Mesenchymal stem cell (in vitro differentiated cells and primary cell): ENCODE data around the gene POFUT2.

Experiments
- DNase-seq: peaks from one replicate; pipeline ENCODE4 v3.0.0-alpha.2; 2013
- H2AFZ ChIP-seq: one replicate; pipeline ENCODE4 v1.6.1; 2013; ENCODE audit warnings: low read depth, mild to moderate bottlenecking, control low read depth, inconsistent platforms, low read length, moderate library complexity
- H2AK5ac ChIP-seq: 2 replicates; pipeline ENCODE4 v1.6.1; 2013; ENCODE audit warnings: low read length, moderate library complexity, mild to moderate bottlenecking, inconsistent platforms; ENCODE audit not compliant: severe bottlenecking
- H2BK120ac ChIP-seq: one replicate; pipeline ENCODE4 v1.6.1; 2013; ENCODE audit warnings: low read depth, mild to moderate bottlenecking, inconsistent platforms, low read length, moderate library complexity
- H2BK12ac ChIP-seq, 2 experiments: one replicate each; pipeline ENCODE4 v1.6.1; 2013; ENCODE audit warnings: inconsistent platforms in 2 of 2, low read length in 2 of 2, mild to moderate bottlenecking in 2 of 2, moderate library complexity in 2 of 2, control low read depth in 1 of 2
- H2BK15ac ChIP-seq: one replicate; pipeline ENCODE4 v1.6.1; 2013; ENCODE audit warnings: mild to moderate bottlenecking, low read depth, inconsistent platforms; ENCODE audit not compliant: poor library complexity, severe bottlenecking
- H2BK5ac ChIP-seq: 2 replicates; pipeline ENCODE4 v1.6.1; 2013; ENCODE audit warnings: low read depth, mild to moderate bottlenecking, low read length, control low read depth, inconsistent platforms; ENCODE audit not compliant: poor library complexity, severe bottlenecking
- H3K14ac ChIP-seq, 2 experiments: one replicate each; pipeline ENCODE4 v1.6.1; 2013; ENCODE audit warnings: inconsistent platforms in 2 of 2, low read length in 2 of 2, control low read depth in 1 of 2, mild to moderate bottlenecking in 1 of 2, moderate library complexity in 1 of 2
- H3K18ac ChIP-seq, 2 experiments: one replicate each; pipeline ENCODE4 v1.6.1; 2013; ENCODE audit warnings: inconsistent platforms in 2 of 2, low read length in 2 of 2, control low read depth in 1 of 2, low read depth in 1 of 2, mild to moderate bottlenecking in 1 of 2
- H3K23ac ChIP-seq, 2 experiments: one replicate each; pipeline ENCODE4 v1.6.1; 2013; ENCODE audit warnings: inconsistent platforms in 2 of 2, low read length in 2 of 2, mild to moderate bottlenecking in 2 of 2, moderate library complexity in 2 of 2, control low read depth in 1 of 2
- H3K27ac ChIP-seq: 2 replicates; pipeline ENCODE4 v1.5.1; 2013; ENCODE audit warnings: mild to moderate bottlenecking, moderate library complexity, low read length, control low read depth, inconsistent platforms; ENCODE audit not compliant: poor library complexity, severe bottlenecking
- H3K27me3 ChIP-seq, 2 experiments: 2 replicates each; pipeline versions ENCODE4 v1.6.1 to v1.7.0; 2013; ENCODE audit warnings: low read length in 2 of 2, mild to moderate bottlenecking in 2 of 2, moderate library complexity in 2 of 2, control low read depth in 1 of 2, inconsistent platforms in 1 of 2; ENCODE audit not compliant: control insufficient read depth in 1 of 2, insufficient read depth in 1 of 2
- H3K36me3 ChIP-seq, 2 experiments: 2 replicates each; pipeline versions ENCODE4 v1.6.1 to v1.7.0; 2013; ENCODE audit warnings: low read length in 2 of 2, control low read depth in 1 of 2, inconsistent platforms in 1 of 2, low read depth in 1 of 2, mild to moderate bottlenecking in 1 of 2; ENCODE audit not compliant: insufficient read depth in 2 of 2, control insufficient read depth in 1 of 2
- H3K4ac ChIP-seq, 2 experiments: one replicate each; pipeline ENCODE4 v1.6.1; 2013; ENCODE audit warnings: inconsistent platforms in 2 of 2, low read length in 2 of 2, mild to moderate bottlenecking in 2 of 2, moderate library complexity in 2 of 2, control low read depth in 1 of 2, low read depth in 1 of 2
- H3K4me1 ChIP-seq: 2 replicates; pipeline ENCODE4 v1.6.1; 2013; ENCODE audit warnings: low read depth, low read length, control low read depth; ENCODE audit not compliant: control insufficient read depth, insufficient read depth
- H3K4me2 ChIP-seq: 2 replicates; pipeline ENCODE4 v1.6.1; 2013; ENCODE audit warnings: low read length, mild to moderate bottlenecking, inconsistent platforms; ENCODE audit not compliant: poor library complexity, severe bottlenecking
- H3K4me3 ChIP-seq, 2 experiments: 2 replicates each; pipeline versions ENCODE4 v1.5.1 to v1.7.0; 2013; ENCODE audit warnings: low read length in 2 of 2, mild to moderate bottlenecking in 2 of 2, control low read depth in 1 of 2, low read depth in 1 of 2; ENCODE audit not compliant: insufficient read depth in 1 of 2
- H3K79me1 ChIP-seq: replicated peaks from 2 replicates; pipeline ENCODE4 v1.6.1; 2013; ENCODE audit warnings: mild to moderate bottlenecking, control low read depth, low read length, inconsistent platforms; ENCODE audit not compliant: poor library complexity, severe bottlenecking
- H3K9ac ChIP-seq: 2 replicates; pipeline ENCODE4 v1.7.0; 2013; ENCODE audit warnings: mild to moderate bottlenecking, low read length, moderate library complexity
- H3K9me3 ChIP-seq: 2 replicates; pipeline ENCODE4 v1.7.0; 2013; ENCODE audit warnings: mild to moderate bottlenecking, low read length; ENCODE audit not compliant: control insufficient read depth
- H4K8ac ChIP-seq: one replicate; pipeline ENCODE4 v1.6.1; 2013; ENCODE audit warnings: inconsistent platforms, mild to moderate bottlenecking, low read length, moderate library complexity
- H4K91ac ChIP-seq: one replicate; pipeline ENCODE4 v1.6.1; 2013; ENCODE audit warnings: mild to moderate bottlenecking, low read length, inconsistent platforms
- WGBS: methylation state at CpG from one replicate; pipeline ENCODE4 v1.1.7; 2013; ENCODE audit warnings: mixed read lengths; 5-methylcytosine and 5-hydroxymethylcytosine counted together

The POFUT2 gene

GRCh38 chr21:45253633-45254459, 33.8 kb downstream of the POFUT2 start:
- H3K4me1 ChIP-seq = peaks cover 33% of the 10 kb centered on the region
- H3K9ac ChIP-seq = no peak overlapping the region
- H2AFZ ChIP-seq = no peak overlapping the region
- no peak overlapping the region for H4K8ac ChIP-seq
- no peak overlapping the region for H3K4me2 ChIP-seq
- no peak overlapping the region for H2BK12ac ChIP-seq
- no peak for DNase-seq
- H3K27me3 ChIP-seq = peaks cover 0 to 59% of the 10 kb centered on the region in 2 experiments
- H3K36me3 ChIP-seq = no peaks in the 10 kb centered on the region
- peaks cover 6% of the 10 kb centered on the region for H3K9me3 ChIP-seq
- WGBS = 94% methylated on average over 26 of the region's 28 CpGs
- H2BK120ac ChIP-seq = no peak overlapping the region
- no peak overlapping the region for H3K18ac ChIP-seq
- no peak overlapping the region for H2BK5ac ChIP-seq
- no peaks in the 10 kb centered on the region for H3K79me1 ChIP-seq
- H3K4me3 ChIP-seq = no peak overlapping the region
- H3K4ac ChIP-seq = no peak overlapping the region
- no peak overlapping the region for H2BK15ac ChIP-seq
- H3K23ac ChIP-seq = no peak overlapping the region
- no peak overlapping the region for H4K91ac ChIP-seq
- no peak overlapping the region for H3K14ac ChIP-seq
- no peak overlapping the region for H3K27ac ChIP-seq
- no peak overlapping the region for H2AK5ac ChIP-seq

GRCh38 chr21:45253180-45253579, 34.5 kb downstream of the POFUT2 start:
- no peak overlapping the region for H3K27ac ChIP-seq
- no peaks in the 10 kb centered on the region for H3K36me3 ChIP-seq
- no peak overlapping the region for H3K4me2 ChIP-seq
- H2AK5ac ChIP-seq = no peak overlapping the region
- H2BK120ac ChIP-seq = no peak overlapping the region
- peaks cover 6% of the 10 kb centered on the region for H3K9me3 ChIP-seq
- no peak overlapping the region for H2BK5ac ChIP-seq
- H3K4ac ChIP-seq = no peak overlapping the region
- H3K14ac ChIP-seq = peak overlapping the region in 1 of 2 experiments; percentile 49
- H2BK15ac ChIP-seq = no peak overlapping the region
- peaks cover 0 to 57% of the 10 kb centered on the region in 2 experiments for H3K27me3 ChIP-seq
- no peak overlapping the region for H3K4me3 ChIP-seq
- H3K9ac ChIP-seq = no peak overlapping the region
- no peak overlapping the region for H3K23ac ChIP-seq
- H4K91ac ChIP-seq = no peak overlapping the region
- peak; percentile 57 for DNase-seq
- no peak overlapping the region for H3K18ac ChIP-seq
- H2AFZ ChIP-seq = no peak overlapping the region
- H4K8ac ChIP-seq = peak overlapping the region; percentile 8
- no peaks in the 10 kb centered on the region for H3K79me1 ChIP-seq
- H3K4me1 ChIP-seq = peaks cover 30% of the 10 kb centered on the region
- WGBS = 42% methylated on average over 8 of the region's 8 CpGs
- no peak overlapping the region for H2BK12ac ChIP-seq

GRCh38 chr21:45252448-45252925, 35.2 kb downstream of the POFUT2 start:
- peaks cover 0 to 57% of the 10 kb centered on the region in 2 experiments for H3K27me3 ChIP-seq
- H3K23ac ChIP-seq = no peak overlapping the region
- H3K9ac ChIP-seq = no peak overlapping the region
- H2BK12ac ChIP-seq = no peak overlapping the region
- peak overlapping the region; percentile 75 for H2BK15ac ChIP-seq
- no peak overlapping the region for H3K18ac ChIP-seq
- H4K91ac ChIP-seq = no peak overlapping the region
- no peak overlapping the region for H3K4ac ChIP-seq
- no peak overlapping the region for H4K8ac ChIP-seq
- H3K27ac ChIP-seq = no peak overlapping the region
- H3K4me3 ChIP-seq = no peak overlapping the region
- no peaks in the 10 kb centered on the region for H3K36me3 ChIP-seq
- no peak overlapping the region for H2AFZ ChIP-seq
- peaks cover 6% of the 10 kb centered on the region for H3K9me3 ChIP-seq
- no peak overlapping the region for H3K14ac ChIP-seq
- H2BK5ac ChIP-seq = no peak overlapping the region
- WGBS = 92% methylated on average over 10 of the region's 13 CpGs
- no peak overlapping the region for H3K4me2 ChIP-seq
- H2BK120ac ChIP-seq = no peak overlapping the region
- no peak for DNase-seq
- H3K4me1 ChIP-seq = peaks cover 24% of the 10 kb centered on the region
- no peak overlapping the region for H2AK5ac ChIP-seq
- H3K79me1 ChIP-seq = no peaks in the 10 kb centered on the region

- no peak overlapping the region for H2AFZ ChIP-seq
- H3K4me2 ChIP-seq = no peak overlapping the region
- no peak overlapping the region for H2BK15ac ChIP-seq
- H4K91ac ChIP-seq = no peak overlapping the region
- H3K4ac ChIP-seq = no peak overlapping the region
- no peak overlapping the region for H2BK5ac ChIP-seq
- no peak overlapping the region for H3K23ac ChIP-seq
- no peak overlapping the region for H4K8ac ChIP-seq
- H2AK5ac ChIP-seq = no peak overlapping the region
- H3K9me3 ChIP-seq = peaks cover 6% of the 10 kb centered on the region
- peaks cover 0 to 55% of the 10 kb centered on the region in 2 experiments for H3K27me3 ChIP-seq
- no peak overlapping the region for H3K27ac ChIP-seq
- DNase-seq = no peak
- H3K9ac ChIP-seq = no peak overlapping the region
- no peak overlapping the region for H2BK12ac ChIP-seq
- H2BK120ac ChIP-seq = no peak overlapping the region
- 96% methylated on average over 28 of the region's 28 CpGs for WGBS
- peaks cover 18% of the 10 kb centered on the region for H3K4me1 ChIP-seq
- no peaks in the 10 kb centered on the region for H3K79me1 ChIP-seq
- no peaks in the 10 kb centered on the region for H3K36me3 ChIP-seq
- H3K4me3 ChIP-seq = peak overlapping the region in 1 of 2 experiments; percentile 10
- no peak overlapping the region for H3K18ac ChIP-seq
- no peak overlapping the region for H3K14ac ChIP-seq
Measured at GRCh38 chr21:45251635-45252447, 35.9 kb downstream of the POFUT2 start.
